ENCODE data around the gene POU2AF1.
A peak's percentile ranks its signal among the peaks of the same experiment; 100 is the strongest.

Gene POU2AF1

GRCh38 chr11:111309215-111309915, 69.7 kb downstream of the POU2AF1 start:
- peak; percentile 93 for DNase-seq

- DNase-seq: peak; percentile 94
These were observed 70.9 kb downstream of the POU2AF1 start for GRCh38 chr11:111308140-111308539.

GRCh38 chr11:111307472-111308108, 71.5 kb downstream of the POU2AF1 start:
- peak; percentile 98 for DNase-seq

- DNase-seq: no peak
These were observed 72.8 kb downstream of the POU2AF1 start for GRCh38 chr11:111306321-111306720.

DNA sequence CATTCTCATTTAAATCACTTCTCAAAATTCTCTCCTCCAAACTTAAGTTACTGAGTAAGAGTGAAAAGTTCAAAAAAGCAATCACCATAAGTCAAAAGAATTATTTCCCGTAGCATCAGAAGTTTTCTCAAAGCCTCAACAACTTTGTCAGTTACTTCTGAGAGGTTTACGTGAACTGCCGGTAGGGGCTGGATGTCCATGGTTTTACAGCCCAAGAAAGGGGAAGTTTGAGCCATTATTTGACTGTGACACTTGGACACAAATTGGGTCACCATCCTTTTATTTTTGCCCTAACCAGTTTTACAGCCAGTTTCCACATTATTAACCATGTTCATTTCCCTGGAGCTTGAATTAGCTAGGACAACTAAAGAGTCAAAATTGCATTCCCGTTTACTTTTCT, 73.2 kb downstream of the POU2AF1 start:
- DNase-seq: no peak

- no peak for DNase-seq
These were observed 73.8 kb downstream of the POU2AF1 start for GRCh38 chr11:111305162-111305802.

DNA sequence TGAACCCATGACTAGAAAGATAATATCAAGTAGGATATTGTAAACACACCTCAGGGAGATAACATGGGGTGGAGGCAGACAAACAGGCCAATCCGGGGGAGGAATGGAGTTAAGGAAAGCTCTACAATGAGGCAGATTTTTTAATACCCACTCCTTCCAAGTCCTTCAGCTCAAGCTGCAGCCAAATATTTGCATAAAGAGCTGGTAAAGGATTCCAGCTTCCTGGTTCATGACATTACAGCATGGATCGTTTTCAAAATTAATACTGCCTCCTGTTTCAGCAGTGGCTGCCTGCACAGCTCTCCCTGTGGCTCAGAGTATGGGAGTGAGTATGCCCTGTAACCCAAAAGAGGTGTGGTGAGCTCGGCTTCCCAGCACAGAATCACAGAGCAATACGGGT, 75.6 kb downstream of the POU2AF1 start:
- peak; percentile 97 for DNase-seq

GRCh38 chr11:111302298-111302697, 76.8 kb downstream of the POU2AF1 start:
- DNase-seq: peak; percentile 99
